Neural cell (in vitro differentiated cells): ENCODE measurements around the gene C16orf54. TPM values are rescaled to one million over a fixed set of nuclear protein-coding genes. Genes with fewer than 3 reads are reported as not detected.
"Not testable (repeated sequence)": the region's sequence is repeated elsewhere in the genome, so short reads cannot be mapped to it uniquely, and the experiment has no call there.

Experiments
- H2AFZ ChIP-seq: fragments of 200-600, 300-800 bp; sonication (generic), shearing (Covaris generic); 2 replicates; pipeline ENCODE4 v1.6.0; 2014; ENCODE audit warnings: low read depth, mild to moderate bottlenecking, antibody characterized with exemption, low read length, moderate library complexity
- H3F3A ChIP-seq: fragments of 200-600 bp; shearing (Covaris generic); 2 replicates; pipeline ENCODE4 v1.6.1; 2016; ENCODE audit warnings: mild to moderate bottlenecking, moderate library complexity, mixed read lengths, antibody characterized with exemption, low read length; ENCODE audit not compliant: insufficient read depth, poor library complexity, severe bottlenecking
- H3K27ac ChIP-seq: fragments of 200-600, 300-800 bp; sonication (generic), shearing (Covaris generic); 2 replicates; pipeline ENCODE4 v1.5.1; 2014; ENCODE audit warnings: mild to moderate bottlenecking, low read length, moderate library complexity
- H3K27me3 ChIP-seq: fragments of 300-800, 200-600 bp; sonication (generic), shearing (Covaris generic); 2 replicates; pipeline ENCODE4 v1.6.0; 2014; ENCODE audit warnings: mild to moderate bottlenecking, low read depth, low read length, moderate library complexity; ENCODE audit not compliant: insufficient read depth
- H3K36me3 ChIP-seq: fragments of 300-800, 200-600 bp; sonication (generic), shearing (Covaris generic); 2 replicates; pipeline ENCODE4 v1.5.1; 2014; ENCODE audit warnings: mild to moderate bottlenecking, antibody characterized with exemption, low read length, moderate library complexity; ENCODE audit not compliant: insufficient read depth
- H3K4me2 ChIP-seq: fragments of 300-800, 200-600 bp; sonication (generic), shearing (Covaris generic); 2 replicates; pipeline ENCODE4 v1.6.0; 2014; ENCODE audit warnings: mild to moderate bottlenecking, low read length
- H3K4me3 ChIP-seq: fragments of 300-800, 200-600 bp; sonication (generic), shearing (Covaris generic); 2 replicates; pipeline ENCODE4 v1.5.1; 2014; ENCODE audit warnings: mild to moderate bottlenecking, low read length, moderate library complexity
- H3K79me2 ChIP-seq: fragments of 200-600 bp; shearing (Covaris generic); replicated peaks from 2 replicates; pipeline ENCODE4 v1.6.0; 2014; ENCODE audit warnings: mild to moderate bottlenecking, low read length, moderate library complexity; ENCODE audit not compliant: insufficient read depth
- H3K9ac ChIP-seq: fragments of 300-800, 200-600 bp; sonication (generic), shearing (Covaris generic); 2 replicates; pipeline ENCODE4 v1.6.1; 2016; ENCODE audit warnings: mild to moderate bottlenecking, low read length, mixed read lengths
- H3K9me2 ChIP-seq: fragments of 200-600 bp; shearing (Covaris generic); 2 replicates; pipeline ENCODE4 v1.6.1; 2016; ENCODE audit warnings: mild to moderate bottlenecking, low read length, mixed read lengths; ENCODE audit not compliant: insufficient read depth
- H3K9me3 ChIP-seq: fragments of 200-600, 300-800 bp; sonication (generic), shearing (Covaris generic); 2 replicates; pipeline ENCODE4 v1.6.1; 2016; ENCODE audit warnings: mild to moderate bottlenecking, mixed run types, low read length, moderate library complexity, mixed read lengths
- H4K20me1 ChIP-seq: fragments of 200-600 bp; shearing (Covaris generic); 2 replicates; pipeline ENCODE4 v1.6.1; 2016; ENCODE audit warnings: mild to moderate bottlenecking, mixed run types; ENCODE audit not compliant: insufficient read depth
- CTCF ChIP-seq: fragments of 450-650 bp; IDR thresholded peaks from 2 replicates; pipeline ENCODE4 v1.5.1; 2014; ENCODE audit warnings: antibody characterized with exemption, mild to moderate bottlenecking, moderate library complexity; ENCODE audit not compliant: poor library complexity, severe bottlenecking
- EP300 ChIP-seq: fragments of 450-650 bp; conservative IDR thresholded peaks from 2 replicates; pipeline ENCODE4 v1.6.1; 2014; ENCODE audit warnings: antibody characterized with exemption, mild to moderate bottlenecking, moderate library complexity; ENCODE audit not compliant: poor library complexity, severe bottlenecking
- EZH2 ChIP-seq: fragments of 200-600, 300-800 bp; shearing (Covaris generic), sonication (generic); IDR thresholded peaks from 2 replicates; pipeline ENCODE4 v1.6.1; 2014; ENCODE audit warnings: antibody characterized with exemption, low read length, borderline replicate concordance, mild to moderate bottlenecking; ENCODE audit not compliant: insufficient read depth, poor library complexity, severe bottlenecking
- MXI1 ChIP-seq: fragments of 450-650 bp; conservative IDR thresholded peaks from 2 replicates; pipeline ENCODE4 v1.6.1; 2014; ENCODE audit warnings: antibody characterized with exemption, mild to moderate bottlenecking; ENCODE audit not compliant: poor library complexity, severe bottlenecking
- POLR2AphosphoS5 ChIP-seq: IDR thresholded peaks from 2 replicates; pipeline ENCODE4 v1.6.1; 2012
- RAD21 ChIP-seq: fragments of 450-650 bp; conservative IDR thresholded peaks from 2 replicates; pipeline ENCODE4 v1.6.1; 2014; ENCODE audit warnings: antibody characterized with exemption, mild to moderate bottlenecking, moderate library complexity
- REST ChIP-seq: IDR thresholded peaks from 2 replicates; pipeline ENCODE4 v1.6.1; 2012; ENCODE audit warnings: borderline replicate concordance
- SMC3 ChIP-seq: fragments of 450-650 bp; conservative IDR thresholded peaks from 2 replicates; pipeline ENCODE4 v1.6.1; 2014; ENCODE audit warnings: antibody characterized with exemption, mild to moderate bottlenecking, moderate library complexity; ENCODE audit not compliant: poor library complexity
- TAF1 ChIP-seq: IDR thresholded peaks from 2 replicates; pipeline ENCODE4 v1.6.1; 2012; ENCODE audit warnings: low read depth
- polyA plus RNA-seq: library from polyadenylated mRNA; depleted of rRNA; stranded (reverse); fragments of >200 nt; gene quantifications from 2 replicates; pipeline ENCODE4 v1.2.3, GENCODE V29; 2014

The C16orf54 gene
- polyA plus RNA-seq, 1 donor from 2014 or later: not detected

GRCh38 chr16:29761882-29762281 is 16.1 kb upstream of the C16orf54 start:
- H3K4me3 ChIP-seq: no peak overlapping the region
- no peak overlapping the region for H3K9ac ChIP-seq
- no peaks in the 10 kb centered on the region for H3K9me3 ChIP-seq
- H3F3A ChIP-seq: no peaks in the 10 kb centered on the region
- H3K36me3 ChIP-seq: no peaks in the 10 kb centered on the region
- no peaks in the 10 kb centered on the region for H4K20me1 ChIP-seq
- TF ChIP-seq REST (no peak), POLR2AphosphoS5 (no peak), MXI1 (no peak), CTCF (no peak), TAF1 (no peak), SMC3 (no peak), EZH2 (no peak), RAD21 (no peak)
- no peak overlapping the region for H3K4me2 ChIP-seq
- no peaks in the 10 kb centered on the region for H3K79me2 ChIP-seq
- no peaks in the 10 kb centered on the region for H3K9me2 ChIP-seq
- no peaks in the 10 kb centered on the region for H3K27me3 ChIP-seq
- no peak overlapping the region for H3K27ac ChIP-seq
- no peak overlapping the region for H2AFZ ChIP-seq

DNA sequence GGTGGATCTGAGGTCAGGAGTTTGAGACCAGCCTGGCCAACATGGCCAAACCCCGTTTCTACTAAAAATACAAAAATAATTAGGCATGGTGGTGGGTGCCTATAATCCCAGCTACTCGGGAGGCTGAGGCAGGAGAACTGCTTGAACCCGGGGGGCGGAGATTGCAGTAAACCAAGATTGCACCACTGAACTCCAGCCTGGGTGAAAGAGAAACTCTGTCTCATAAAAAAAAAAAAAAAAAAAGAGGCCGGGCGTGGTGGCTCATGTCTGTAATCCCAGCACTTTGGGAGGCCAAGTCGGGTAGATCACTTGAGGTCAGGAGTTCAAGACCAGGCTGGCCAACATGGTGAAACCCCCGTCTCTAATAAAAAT is 15.5 kb upstream of the C16orf54 start:
- H3K4me3 ChIP-seq, H3F3A ChIP-seq, H3K9ac ChIP-seq, H3K4me2 ChIP-seq, H3K79me2 ChIP-seq, H2AFZ ChIP-seq, H4K20me1 ChIP-seq, H3K9me2 ChIP-seq, H3K36me3 ChIP-seq, H3K27ac ChIP-seq, H3K9me3 ChIP-seq, H3K27me3 ChIP-seq: not testable (repeated sequence)

- Histone ChIP-seq H3K9me2 (no peaks in the 10 kb centered on the region), H3K9me3 (no peaks in the 10 kb centered on the region), H3K4me2 (no peak overlapping the region), H3K4me3 (no peak overlapping the region), H3K79me2 (no peaks in the 10 kb centered on the region), H3K36me3 (no peaks in the 10 kb centered on the region), H2AFZ (no peak overlapping the region), H3K9ac (no peak overlapping the region), H4K20me1 (no peaks in the 10 kb centered on the region), H3K27me3 (no peaks in the 10 kb centered on the region), H3F3A (no peaks in the 10 kb centered on the region), H3K27ac (no peak overlapping the region)
- no peak for TF ChIP-seq EP300
- TF ChIP-seq REST: no peak
- no peak for TF ChIP-seq TAF1
- no peak for TF ChIP-seq MXI1
- TF ChIP-seq RAD21: no peak
- no peak for TF ChIP-seq EZH2
Measured at GRCh38 chr16:29760567-29761279, 14.9 kb upstream of the C16orf54 start.
